K562 (cell line): ENCODE measurements around the gene ZRANB1. TPM values are rescaled to one million over a fixed set of nuclear protein-coding genes. Genes with fewer than 3 reads are reported as not detected.

Source experiments
- ATAC-seq: fragments of 200-7000 bp; cut with Tn5 transposase; 3 replicates; pipeline ENCODE4 v1.9.1; 2020; ENCODE audit warnings: moderate library complexity
- BruUV-seq: library from RNA; stranded (reverse); fragments of 400-500 nt; replicated peaks from 2 replicates; lab custom pipeline; 2021; lab: Mats Ljungman, UMichigan
- CTCF ChIA-PET: fragments of 300-600 bp; formaldehyde crosslinking; extraction: SDS; loops from one replicate; lab custom pipeline; 2021; ENCODE audit warnings: low intra/inter-chr PET ratio; lab: Yijun Ruan, JAX
- POLR2A ChIA-PET: fragments of 300-600, 350-650 bp; sonication (Branson Sonifier 250); formaldehyde crosslinking; extraction: SDS; loops from one replicate; lab custom pipeline; 2021; ENCODE audit warnings: antibody characterized with exemption, inconsistent platforms; lab: Yijun Ruan, JAX
- DNase-seq, 4 experiments: peaks; one replicate each; pipeline versions ENCODE4 v3.0.0 to v3.0.0-alpha.2; 2011 to 2018; ENCODE audit warnings: low spot score in 3 of 4, mixed read lengths in 3 of 4; ENCODE audit errors: extremely low read depth in 1 of 4
- FAIRE-seq: peaks from 2 replicates; lab custom pipeline; 2011; peaks lifted over from hg19 to GRCh38; lab: Jason Lieb, UNC
- H2AFZ ChIP-seq: 2 replicates; pipeline ENCODE4 v1.6.0; 2011; ENCODE audit warnings: low read depth, low read length, control low read depth, inconsistent platforms
- H3K27ac ChIP-seq: fragments of 200-600 bp; 3 replicates; pipeline ENCODE4 v1.8.0; 2011; ENCODE audit warnings: low read depth, mild to moderate bottlenecking, control low read depth, inconsistent platforms, low read length, moderate library complexity, mixed read lengths; ENCODE audit errors: extremely low read depth
- H3K27me3 ChIP-seq, 2 experiments: fragments of 300-600 bp in 1 of 2; 2 replicates in 1 of 2; 3 replicates in 1 of 2; pipeline versions ENCODE4 v1.6.0 to v1.8.0; 2011; ENCODE audit warnings: inconsistent platforms in 2 of 2, low read length in 2 of 2, mild to moderate bottlenecking in 1 of 2, mixed read lengths in 1 of 2, moderate library complexity in 1 of 2; ENCODE audit not compliant: control insufficient read depth in 2 of 2, insufficient read depth in 2 of 2
- H3K36me3 ChIP-seq: fragments of 300-600 bp; 3 replicates; pipeline ENCODE4 v1.8.0; 2011; ENCODE audit warnings: mild to moderate bottlenecking, low read length, inconsistent platforms; ENCODE audit not compliant: control insufficient read depth, insufficient read depth
- H3K4me1 ChIP-seq, 2 experiments: fragments of 200-600 bp in 1 of 2; replicated peaks in 1 of 2; 2 replicates in 1 of 2; 3 replicates in 1 of 2; pipeline versions ENCODE4 v1.5.1 to v1.8.0; 2011; ENCODE audit warnings: inconsistent platforms in 2 of 2, low read length in 2 of 2, mild to moderate bottlenecking in 1 of 2, mixed read lengths in 1 of 2, moderate library complexity in 1 of 2; ENCODE audit not compliant: control insufficient read depth in 2 of 2, insufficient read depth in 2 of 2
- H3K4me2 ChIP-seq: 2 replicates; pipeline ENCODE4 v1.6.1; 2011; ENCODE audit warnings: low read length, control low read depth, inconsistent platforms, mixed read lengths; ENCODE audit not compliant: insufficient read depth
- H3K4me3 ChIP-seq: fragments of 200-600 bp; sonication (generic), shearing (Covaris generic); 2 replicates; pipeline ENCODE4 v1.5.1; 2016; ENCODE audit warnings: control low read depth, inconsistent platforms
- H3K79me2 ChIP-seq: fragments of 200-600 bp; 3 replicates; pipeline ENCODE4 v1.8.0; 2011; ENCODE audit warnings: low read length, inconsistent platforms; ENCODE audit not compliant: control insufficient read depth, insufficient read depth
- H3K9ac ChIP-seq, 2 experiments: 2 replicates each; pipeline versions ENCODE4 v1.6.0 to v1.6.1; 2011; ENCODE audit warnings: low read depth in 2 of 2, low read length in 2 of 2, control low read depth in 1 of 2, inconsistent platforms in 1 of 2, mild to moderate bottlenecking in 1 of 2, mixed read lengths in 1 of 2; ENCODE audit not compliant: insufficient read depth in 1 of 2
- H3K9me1 ChIP-seq: one replicate; pipeline ENCODE4 v1.6.0; 2011; ENCODE audit warnings: inconsistent platforms, mild to moderate bottlenecking, low read length, moderate library complexity; ENCODE audit not compliant: control insufficient read depth, insufficient read depth
- H3K9me3 ChIP-seq: replicated peaks from 2 replicates; pipeline ENCODE4 v1.5.1; 2011; ENCODE audit warnings: low read depth, low read length, inconsistent platforms; ENCODE audit not compliant: control insufficient read depth, insufficient read depth
- H4K20me1 ChIP-seq: replicated peaks from 2 replicates; pipeline ENCODE4 v1.6.1; 2011; ENCODE audit warnings: low read length, inconsistent platforms, mixed read lengths; ENCODE audit not compliant: control insufficient read depth, insufficient read depth
- ATF6 ChIP-seq: sonication (generic); formaldehyde crosslinking; IDR thresholded peaks from 2 replicates; pipeline ENCODE4 v1.4.0; 2020; ENCODE audit warnings: mild to moderate bottlenecking, missing genetic modification reagents
- BRD9 ChIP-seq: fragments of 450-650 bp; IDR thresholded peaks from 2 replicates; pipeline ENCODE4 v1.6.1; 2018; ENCODE audit warnings: low read depth; ENCODE audit not compliant: partially characterized antibody
- E2F6 ChIP-seq, 2 experiments: IDR thresholded peaks; 2 replicates each; pipeline ENCODE4 v1.6.1; 2011; ENCODE audit warnings: borderline replicate concordance in 1 of 2, control low read depth in 1 of 2, low read depth in 1 of 2, low read length in 1 of 2, mild to moderate bottlenecking in 1 of 2, mixed read lengths in 1 of 2, moderate library complexity in 1 of 2; ENCODE audit not compliant: insufficient read depth in 1 of 2, insufficient read length in 1 of 2, poor library complexity in 1 of 2, severe bottlenecking in 1 of 2; ENCODE audit errors: extremely low read depth in 1 of 2
- ETS1 ChIP-seq: conservative IDR thresholded peaks from 2 replicates; pipeline ENCODE4 v1.6.1; 2011; ENCODE audit warnings: low read depth, mild to moderate bottlenecking, low read length; ENCODE audit not compliant: control insufficient read depth
- GABPB2 ChIP-seq: fragments of 250-450 bp; sonication (Bioruptor Pico); conservative IDR thresholded peaks from 2 replicates; pipeline ENCODE4 v1.5.1; 2021; ENCODE audit warnings: mild to moderate bottlenecking
- HDAC6 ChIP-seq: IDR thresholded peaks from 2 replicates; pipeline ENCODE4 v1.6.1; 2012; ENCODE audit warnings: low read depth, mild to moderate bottlenecking, control low read depth, inconsistent platforms, low read length, moderate library complexity
- KHSRP ChIP-seq: fragments of 450-650 bp; IDR thresholded peaks from 2 replicates; pipeline ENCODE4 v1.6.1; 2017
- MAFG ChIP-seq: fragments of 450-650 bp; conservative IDR thresholded peaks from 2 replicates; pipeline ENCODE4 v1.6.1; 2016; ENCODE audit warnings: missing genetic modification characterization, missing compliant biosample characterization
- MTA2 ChIP-seq: fragments of 450-650 bp; IDR thresholded peaks from 2 replicates; pipeline ENCODE4 v1.6.1; 2016; ENCODE audit warnings: low read depth
- RFX5 ChIP-seq: IDR thresholded peaks from 2 replicates; pipeline ENCODE4 v1.6.1; 2011; ENCODE audit warnings: low read depth, mild to moderate bottlenecking, improper control_type of control experiment, low read length
- SMARCA5 ChIP-seq: fragments of 450-650 bp; IDR thresholded peaks from 2 replicates; pipeline ENCODE4 v1.6.1; 2016
- STAT5A ChIP-seq: IDR thresholded peaks from 2 replicates; pipeline ENCODE4 v1.6.1; 2012; ENCODE audit warnings: low read length, inconsistent platforms, borderline replicate concordance
- ZNF143 ChIP-seq: sonication (generic); formaldehyde crosslinking; IDR thresholded peaks from 2 replicates; pipeline ENCODE4 v1.9.0; 2022; ENCODE audit warnings: mild to moderate bottlenecking, missing genetic modification reagents
- ZNF197 ChIP-seq: fragments of 200-800 bp; sonication (Bioruptor generic); IDR thresholded peaks from 2 replicates; pipeline ENCODE4 v1.6.1; 2016; ENCODE audit warnings: low read depth, missing genetic modification characterization, missing compliant biosample characterization
- ZNF274 ChIP-seq: IDR thresholded peaks from 2 replicates; pipeline ENCODE4 v1.6.1; 2011; ENCODE audit warnings: low read depth, mild to moderate bottlenecking, low read length, moderate library complexity, borderline replicate concordance
- ZNF436 ChIP-seq: fragments of 250-450, 450-650 bp; sonication (Bioruptor Pico); formaldehyde crosslinking; IDR thresholded peaks from 2 replicates; pipeline ENCODE4 v1.7.0; 2020; ENCODE audit warnings: mild to moderate bottlenecking
- WGBS: fragments of 100-300 bp; shearing (Covaris generic); methylation state at CpG from one replicate; pipeline ENCODE4 v1.1.6; 2016; ENCODE audit warnings: low coverage, mixed read lengths; ENCODE audit not compliant: insufficient coverage; ENCODE audit errors: missing lambda C conversion rate; 5-methylcytosine and 5-hydroxymethylcytosine counted together
- in situ Hi-C: fragments of 300-500 bp; cut with MboI; formaldehyde crosslinking; loops from 4 replicates; pipeline ENCODE4 v1.15.0; 2018; ENCODE audit warnings: inconsistent platforms, mixed read lengths
- intact Hi-C: fragments of 100-400 bp; cut with micrococcal nuclease; formaldehyde crosslinking; loops from 2 replicates; pipeline ENCODE4 v1.14.2; 2022
- polyA plus RNA-seq, 8 experiments: library from polyadenylated mRNA; depleted of rRNA in 4 of 8; stranded (reverse) in 5 of 8; unstranded in 3 of 8; fragments of >200 nt; fragmentation: Nextera tagmentation in 2 of 8; fragmentation: Illumina TruSeq in 1 of 8; extraction: Ambion mirVana in 2 of 8; extraction: Trizol in 1 of 8; gene quantifications; 2 replicates each; pipeline versions ENCODE4 v1.2.1 to v1.2.3, GENCODE V29; 2011 to 2014; ENCODE audit warnings: inconsistent platforms in 1 of 8, missing spikeins in 1 of 8
- total RNA-seq, 7 experiments: library from RNA; depleted of rRNA in 6 of 7; stranded (reverse); fragments of >200 nt in 6 of 7; fragmentation: Illumina TruSeq in 2 of 7; extraction: Trizol in 2 of 7; gene quantifications; 2 replicates each; pipeline versions ENCODE4 v1.2.1 to v1.2.3, GENCODE V29; 2011 to 2021; ENCODE audit warnings: low replicate concordance in 1 of 7

Gene ZRANB1
- total and polyA plus RNA-seq, 9 of the 15 experiments (the other 6 are each of a cell fraction or from before 2014, with no cell fraction given) = 0.07 to 1.1 (median 0.64) TPM

- in situ Hi-C loops = no loop called here
- Histone ChIP-seq H3K9ac (no peak overlapping the region), H3K79me2 (no peaks in the 10 kb centered on the region), H3K4me2 (no peak overlapping the region), H3K27ac (no peak overlapping the region), H3K36me3 (no peaks in the 10 kb centered on the region), H4K20me1 (no peaks in the 10 kb centered on the region), H3K27me3 (no peaks in the 10 kb centered on the region), H2AFZ (no peak overlapping the region), H3K4me3 (no peak overlapping the region), H3K4me1 (no peaks in the 10 kb centered on the region), H3K9me1 (no peaks in the 10 kb centered on the region), H3K9me3 (no peaks in the 10 kb centered on the region)
- CTCF ChIA-PET = no interaction called here
- intact Hi-C loops = no loop called here
- WGBS = no CpG with 5 or more reads among the region's 17 CpGs
- no peak for ATAC-seq
- POLR2A ChIA-PET = no interaction called here
- no peak for FAIRE-seq
- TF ChIP-seq ZNF436 (CRISPR knock-in tag) (no peak), MAFG (tag) (no peak), SMARCA5 (no peak), BRD9 (no peak), RFX5 (no peak), HDAC6 (no peak), ATF6 (CRISPR knock-in tag) (no peak), MTA2 (no peak), ETS1 (no peak), STAT5A (no peak), E2F6 (IDR thresholded peaks at IDR 0.05; ENCODE audit: borderline replicate concordance in 1 of 2, extremely low read depth in 1 of 2, insufficient read depth in 1 of 2, insufficient read length in 1 of 2, low read depth in 1 of 2, low read length in 1 of 2, poor library complexity in 1 of 2, severe bottlenecking in 1 of 2) (no peak), ZNF143 (CRISPR knock-in tag) (no peak), ZNF274 (no peak), GABPB2 (CRISPR knock-in tag) (no peak), ZNF197 (CRISPR knock-in tag) (no peak), KHSRP (no peak)
- DNase-seq = no peak
- no TSS peak for BruUV-seq
These were observed 54.9 kb downstream of the ZRANB1 start for GRCh38 chr10:124996854-124997215.
